Stimulated activated naive B cell treated with anti-CD40 and anti-IgM and Interleukin-4, amounts not matched to agents 10 μg/mL and 1 μg/mL and 100 μg/mL, for 72 hours (primary cell): Measurements from ENCODE around the gene DHRS4L2.
"Not testable (repeated sequence)": the region's sequence is repeated elsewhere in the genome, so short reads cannot be mapped to it uniquely, and the experiment has no call there.

Experiments used
- ATAC-seq, 2 donors: fragments of 150-1000 bp; cut with Tn5 transposase; replicated peaks; 2 replicates each; pipeline ENCODE4 v1.10.0; 2021; ENCODE audit warnings: moderate library complexity in 1 of 2
- DNase-seq: peaks from one replicate; pipeline ENCODE4 v3.0.0; 2021
- H3K27ac Mint-ChIP-seq: one replicate; pipeline ENCODE4 v1.8.0; 2022; ENCODE audit warnings: mild to moderate bottlenecking, mixed read lengths
- H3K27me3 Mint-ChIP-seq, 2 donors: one replicate each; pipeline ENCODE4 v1.8.0; 2022; ENCODE audit warnings: mixed read lengths in 2 of 2
- H3K36me3 Mint-ChIP-seq, 2 donors: one replicate each; pipeline ENCODE4 v1.8.0; 2022; ENCODE audit warnings: mixed read lengths in 2 of 2, mild to moderate bottlenecking in 1 of 2
- H3K4me1 Mint-ChIP-seq, 2 donors: one replicate each; pipeline ENCODE4 v1.8.0; 2022; ENCODE audit warnings: mixed read lengths in 2 of 2, mild to moderate bottlenecking in 1 of 2
- H3K4me3 Mint-ChIP-seq, 2 donors: one replicate each; pipeline ENCODE4 v1.8.0; 2022; ENCODE audit warnings: mild to moderate bottlenecking in 2 of 2, mixed read lengths in 2 of 2, moderate library complexity in 1 of 2
- H3K9me3 Mint-ChIP-seq, 2 donors: one replicate each; pipeline ENCODE4 v1.8.0; 2022; ENCODE audit warnings: mixed read lengths in 2 of 2, mild to moderate bottlenecking in 1 of 2

The DHRS4L2 gene

GRCh38 chr14:24049002-24049401, 60.3 kb downstream of the DHRS4L2 start:
- H3K4me3 Mint-ChIP-seq, DNase-seq, H3K27ac Mint-ChIP-seq, H3K36me3 Mint-ChIP-seq, H3K9me3 Mint-ChIP-seq: not testable (repeated sequence)
- peak; percentile 44 for ATAC-seq
- Mint-ChIP-seq H3K27me3 (peaks cover 12 to 19% of the 10 kb centered on the region in 2 donors), H3K4me1 (peaks cover 32 to 44% of the 10 kb centered on the region in 2 donors)

DNA sequence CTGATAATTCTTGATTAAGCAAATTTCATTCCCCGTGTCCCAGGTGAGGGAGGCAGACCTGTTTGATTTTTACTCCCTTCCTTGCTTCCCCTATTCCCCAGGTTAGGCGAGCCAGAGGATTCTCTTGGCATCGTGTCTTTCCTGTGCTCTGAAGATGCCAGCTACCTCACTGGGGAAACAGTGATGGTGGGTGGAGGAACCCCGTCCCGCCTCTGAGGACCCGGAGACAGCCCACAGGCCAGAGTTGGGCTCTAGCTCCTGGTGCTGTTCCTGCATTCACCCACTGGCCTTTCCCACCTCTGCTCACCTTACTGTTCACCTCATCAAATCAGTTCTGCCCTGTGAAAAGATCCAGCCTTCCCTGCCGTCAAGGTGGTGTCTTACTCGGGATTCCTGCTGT, 62.0 kb downstream of the DHRS4L2 start:
- H3K27me3 Mint-ChIP-seq = peaks cover 21 to 28% of the 10 kb centered on the region in 2 donors
- not testable (repeated sequence) for H3K9me3 Mint-ChIP-seq, DNase-seq, H3K27ac Mint-ChIP-seq, H3K36me3 Mint-ChIP-seq, ATAC-seq
- H3K4me3 Mint-ChIP-seq = peak overlapping the region; percentile 79 to 88
- peaks cover 32 to 44% of the 10 kb centered on the region in 2 donors for H3K4me1 Mint-ChIP-seq

DNA sequence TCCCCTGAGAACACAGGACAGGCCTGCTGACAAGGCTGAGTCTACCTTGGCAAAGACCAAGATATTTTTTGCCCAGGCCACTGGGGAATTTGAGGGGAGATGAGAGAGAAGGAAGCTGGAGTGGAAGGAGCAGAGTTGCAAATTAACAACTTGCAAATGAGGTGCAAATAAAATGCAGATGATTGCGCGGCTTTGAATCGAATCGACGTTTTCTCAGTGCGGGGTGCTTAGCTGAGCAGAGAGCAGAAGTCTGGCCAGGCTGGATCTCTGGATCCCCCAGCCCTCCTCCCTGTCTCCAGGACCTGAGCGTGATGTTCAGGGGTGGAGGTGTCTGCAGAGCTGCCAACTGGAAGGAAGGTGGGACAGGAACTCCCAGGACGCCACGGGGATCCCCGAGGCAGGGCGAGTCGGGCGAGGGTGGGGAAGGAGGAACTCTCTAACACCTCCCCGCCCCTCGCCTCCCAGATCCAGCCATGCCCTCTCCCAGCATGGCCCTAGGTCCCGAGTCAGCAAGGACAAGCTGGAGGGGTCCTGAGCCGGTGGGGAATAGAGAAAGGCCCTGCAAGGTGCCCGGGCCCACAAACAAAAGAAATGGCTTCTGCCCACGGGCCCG, 62.6 kb downstream of the DHRS4L2 start:
- Mint-ChIP-seq H3K9me3 (no peaks in the 10 kb centered on the region), H3K36me3 (no peaks in the 10 kb centered on the region), H3K27me3 (peaks cover 22 to 28% of the 10 kb centered on the region in 2 donors), H3K27ac (peak overlapping the region; percentile 65), H3K4me3 (peak overlapping the region; percentile 79 to 88), H3K4me1 (peaks cover 32 to 44% of the 10 kb centered on the region in 2 donors)
- ATAC-seq = peak in 1 of 2 donors; percentile 18
- DNase-seq = no peak

GRCh38 chr14:24051789-24052655, 63.3 kb downstream of the DHRS4L2 start, which contains the start of gene CARMIL3:
Gene CARMIL3, plus strand, starts transcription at chr14:24052009. Its CDS starts 145 bp downstream, at chr14:24052154.
- peaks cover 32 to 44% of the 10 kb centered on the region in 2 donors for H3K4me1 Mint-ChIP-seq
- peak; percentile 84 to 86 for ATAC-seq
- no peaks in the 10 kb centered on the region for H3K36me3 Mint-ChIP-seq
- peaks cover 25 to 34% of the 10 kb centered on the region in 2 donors for H3K27me3 Mint-ChIP-seq
- peak within 1 kb of the TSS; percentile 65 for H3K27ac Mint-ChIP-seq
- no peaks in the 10 kb centered on the region for H3K9me3 Mint-ChIP-seq
- peak within 1 kb of the TSS; percentile 81 to 88 for H3K4me3 Mint-ChIP-seq
- DNase-seq = peak; percentile 57

- Mint-ChIP-seq H3K36me3 (no peaks in the 10 kb centered on the region), H3K4me1 (peaks cover 32 to 44% of the 10 kb centered on the region in 2 donors), H3K27me3 (peaks cover 25 to 34% of the 10 kb centered on the region in 2 donors), H3K4me3 (peak overlapping the region; percentile 81 to 88), H3K9me3 (no peaks in the 10 kb centered on the region), H3K27ac (peak overlapping the region; percentile 42)
- DNase-seq (no peak), ATAC-seq (no peak)
These were observed 64.2 kb downstream of the DHRS4L2 start for GRCh38 chr14:24052656-24053547.

DNA sequence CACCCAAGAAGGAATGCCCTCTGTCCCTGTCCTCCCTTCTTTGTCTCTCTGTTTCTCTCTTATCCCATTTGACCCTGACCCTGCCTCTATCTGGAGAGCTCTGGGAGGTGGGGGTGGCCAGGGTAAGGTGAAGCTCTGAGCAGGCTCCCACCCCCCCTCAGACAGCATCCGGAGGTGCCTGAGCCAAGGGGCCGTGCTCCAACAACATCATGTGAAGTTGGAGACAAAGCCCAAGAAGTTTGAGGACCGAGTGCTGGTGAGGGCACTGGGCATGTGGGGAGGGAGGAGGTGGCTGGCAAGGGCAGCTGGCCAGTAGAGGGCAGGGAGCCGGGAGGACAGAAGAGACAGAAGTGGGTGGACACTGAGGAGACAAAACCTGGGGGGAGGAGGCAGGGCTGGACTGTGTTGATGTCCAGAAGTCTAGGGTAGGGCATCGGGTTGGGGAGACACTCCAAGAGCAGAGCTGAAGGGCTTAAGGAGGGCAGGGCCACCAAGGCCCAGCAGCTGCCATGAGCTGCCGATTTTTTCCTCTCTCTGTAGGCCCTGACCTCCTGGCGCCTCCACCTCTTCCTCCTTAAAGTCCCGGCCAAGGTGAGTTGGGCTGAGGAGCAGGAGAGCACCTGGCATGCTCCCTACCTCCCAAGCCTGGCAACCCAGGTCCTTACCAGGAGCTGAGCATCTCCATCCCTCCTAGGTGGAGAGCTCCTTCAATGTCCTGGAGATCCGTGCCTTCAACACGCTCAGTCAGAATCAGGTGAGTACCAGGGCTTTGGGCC, 65.0 kb downstream of the DHRS4L2 start:
- H3K27me3 Mint-ChIP-seq = peaks cover 25 to 34% of the 10 kb centered on the region in 2 donors
- peaks cover 28 to 36% of the 10 kb centered on the region in 2 donors for H3K4me1 Mint-ChIP-seq
- DNase-seq (no peak), ATAC-seq (no peak)
- no peaks in the 10 kb centered on the region for H3K36me3 Mint-ChIP-seq
- H3K9me3 Mint-ChIP-seq = no peaks in the 10 kb centered on the region
- H3K4me3 Mint-ChIP-seq = peak overlapping the region; percentile 81 to 88
- no peak overlapping the region for H3K27ac Mint-ChIP-seq

- peaks cover 25 to 34% of the 10 kb centered on the region in 2 donors for H3K27me3 Mint-ChIP-seq
- H3K4me3 Mint-ChIP-seq = no peak overlapping the region
These were observed 65.6 kb downstream of the DHRS4L2 start for GRCh38 chr14:24054324-24054641.

GRCh38 chr14:24054646-24055045, 65.9 kb downstream of the DHRS4L2 start:
- H3K27me3 Mint-ChIP-seq = peaks cover 25 to 34% of the 10 kb centered on the region in 2 donors
- no peaks in the 10 kb centered on the region for H3K9me3 Mint-ChIP-seq
- no peak overlapping the region for H3K27ac Mint-ChIP-seq
- peaks cover 21 to 27% of the 10 kb centered on the region in 2 donors for H3K4me1 Mint-ChIP-seq
- ATAC-seq (no peak), DNase-seq (no peak)
- H3K4me3 Mint-ChIP-seq = no peak overlapping the region
- H3K36me3 Mint-ChIP-seq = no peaks in the 10 kb centered on the region

More at GRCh38 chr14:24054324-24054641, 65.6 kb downstream of the DHRS4L2 start:
- DNase-seq = no peak
- peaks cover 23 to 30% of the 10 kb centered on the region in 2 donors for H3K4me1 Mint-ChIP-seq
- no peak overlapping the region for H3K27ac Mint-ChIP-seq
- ATAC-seq = no peak
- no peaks in the 10 kb centered on the region for H3K36me3 Mint-ChIP-seq
- H3K9me3 Mint-ChIP-seq = no peaks in the 10 kb centered on the region
